A549 (cell line): ENCODE results near the gene NTRK2.

Experiments used
- CBX8 ChIP-seq: fragments of 200-600 bp; sonication (generic); IDR thresholded peaks from 2 replicates; pipeline ENCODE4 v1.6.1; 2016
- POLR2A ChIP-seq: IDR thresholded peaks from 2 replicates; pipeline ENCODE4 v1.6.1; 2012; ENCODE audit warnings: mild to moderate bottlenecking, low read length
- TF ChIP-seq, protein P1 (sequence below): fragments of >200 bp; sonication (Bioruptor Twin); formaldehyde crosslinking; IDR thresholded peaks from 3 replicates; pipeline ENCODE4 v1.5.1; 2016

DNA sequence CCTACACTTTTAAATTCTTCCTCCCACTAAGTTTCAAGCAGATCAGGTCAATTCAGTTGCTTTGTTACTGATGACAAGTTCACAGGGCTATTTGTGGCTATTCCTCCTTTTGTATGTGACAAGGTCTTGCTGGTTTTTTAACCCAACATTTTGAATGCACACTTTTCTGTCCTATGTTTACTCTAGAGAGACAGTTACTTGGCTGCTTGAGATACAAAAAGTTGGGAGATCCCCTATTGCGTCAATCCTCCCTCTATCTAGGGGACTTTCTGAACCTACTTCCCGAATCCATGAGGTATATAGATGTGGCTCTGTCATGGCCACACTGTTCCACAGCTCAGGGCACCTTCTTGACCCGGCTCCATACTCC, 386.7 kb downstream of the NTRK2 start:
- TF ChIP-seq, protein P1, sequence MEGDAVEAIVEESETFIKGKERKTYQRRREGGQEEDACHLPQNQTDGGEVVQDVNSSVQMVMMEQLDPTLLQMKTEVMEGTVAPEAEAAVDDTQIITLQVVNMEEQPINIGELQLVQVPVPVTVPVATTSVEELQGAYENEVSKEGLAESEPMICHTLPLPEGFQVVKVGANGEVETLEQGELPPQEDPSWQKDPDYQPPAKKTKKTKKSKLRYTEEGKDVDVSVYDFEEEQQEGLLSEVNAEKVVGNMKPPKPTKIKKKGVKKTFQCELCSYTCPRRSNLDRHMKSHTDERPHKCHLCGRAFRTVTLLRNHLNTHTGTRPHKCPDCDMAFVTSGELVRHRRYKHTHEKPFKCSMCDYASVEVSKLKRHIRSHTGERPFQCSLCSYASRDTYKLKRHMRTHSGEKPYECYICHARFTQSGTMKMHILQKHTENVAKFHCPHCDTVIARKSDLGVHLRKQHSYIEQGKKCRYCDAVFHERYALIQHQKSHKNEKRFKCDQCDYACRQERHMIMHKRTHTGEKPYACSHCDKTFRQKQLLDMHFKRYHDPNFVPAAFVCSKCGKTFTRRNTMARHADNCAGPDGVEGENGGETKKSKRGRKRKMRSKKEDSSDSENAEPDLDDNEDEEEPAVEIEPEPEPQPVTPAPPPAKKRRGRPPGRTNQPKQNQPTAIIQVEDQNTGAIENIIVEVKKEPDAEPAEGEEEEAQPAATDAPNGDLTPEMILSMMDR, result no peak
- TF ChIP-seq CBX8 (no peak), POLR2A (no peak)
